CD4-positive, alpha-beta T cell treated with Interleukin-21 for 1 hour (primary cell): Measurements from ENCODE around the gene KDM3B.
"Not testable (repeated sequence)": the region's sequence is repeated elsewhere in the genome, so short reads cannot be mapped to it uniquely, and the experiment has no call there.

Experiments used
- DNase-seq: peaks from one replicate; pipeline ENCODE4 v3.0.0-alpha.2; 2020

The KDM3B gene

DNA sequence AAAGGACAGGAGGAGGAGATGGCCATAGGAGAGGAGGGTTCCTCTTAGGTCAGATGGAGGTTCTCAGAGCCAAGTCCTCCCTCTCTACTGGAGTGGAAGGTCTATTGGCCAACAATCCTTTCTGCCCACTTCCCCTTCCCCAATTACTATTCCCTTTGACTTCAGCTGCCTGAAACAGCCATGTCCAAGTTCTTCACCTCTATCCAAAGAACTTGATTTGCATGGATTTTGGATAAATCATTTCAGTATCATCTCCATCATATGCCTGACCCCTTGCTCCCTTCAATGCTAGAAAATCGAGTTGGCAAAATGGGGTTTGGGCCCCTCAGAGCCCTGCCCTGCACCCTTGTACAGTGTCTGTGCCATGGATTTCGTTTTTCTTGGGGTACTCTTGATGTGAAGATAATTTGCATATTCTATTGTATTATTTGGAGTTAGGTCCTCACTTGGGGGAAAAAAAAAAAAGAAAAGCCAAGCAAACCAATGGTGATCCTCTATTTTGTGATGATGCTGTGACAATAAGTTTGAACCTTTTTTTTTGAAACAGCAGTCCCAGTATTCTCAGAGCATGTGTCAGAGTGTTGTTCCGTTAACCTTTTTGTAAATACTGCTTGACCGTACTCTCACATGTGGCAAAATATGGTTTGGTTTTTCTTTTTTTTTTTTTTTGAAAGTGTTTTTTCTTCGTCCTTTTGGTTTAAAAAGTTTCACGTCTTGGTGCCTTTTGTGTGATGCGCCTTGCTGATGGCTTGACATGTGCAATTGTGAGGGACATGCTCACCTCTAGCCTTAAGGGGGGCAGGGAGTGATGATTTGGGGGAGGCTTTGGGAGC is 115.9 kb downstream of the KDM3B start:
- DNase-seq = peak; percentile 31

DNA sequence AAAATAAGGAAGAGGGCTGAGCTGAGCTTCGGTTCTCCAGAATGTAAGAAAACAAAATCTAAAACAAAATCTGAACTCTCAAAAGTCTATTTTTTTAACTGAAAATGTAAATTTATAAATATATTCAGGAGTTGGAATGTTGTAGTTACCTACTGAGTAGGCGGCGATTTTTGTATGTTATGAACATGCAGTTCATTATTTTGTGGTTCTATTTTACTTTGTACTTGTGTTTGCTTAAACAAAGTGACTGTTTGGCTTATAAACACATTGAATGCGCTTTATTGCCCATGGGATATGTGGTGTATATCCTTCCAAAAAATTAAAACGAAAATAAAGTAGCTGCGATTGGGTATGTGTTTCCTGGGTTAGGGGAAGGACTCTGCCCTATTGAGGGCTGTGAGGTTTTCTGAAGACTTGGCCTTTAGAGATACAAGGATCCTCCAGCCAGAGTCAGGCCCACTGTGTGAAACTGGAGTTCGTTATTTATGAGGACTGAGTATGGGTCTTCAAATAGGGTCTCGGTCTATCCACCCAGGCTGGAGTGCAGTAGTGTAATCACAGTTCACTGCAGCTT is 116.6 kb downstream of the KDM3B start:
- DNase-seq = no peak

DNA sequence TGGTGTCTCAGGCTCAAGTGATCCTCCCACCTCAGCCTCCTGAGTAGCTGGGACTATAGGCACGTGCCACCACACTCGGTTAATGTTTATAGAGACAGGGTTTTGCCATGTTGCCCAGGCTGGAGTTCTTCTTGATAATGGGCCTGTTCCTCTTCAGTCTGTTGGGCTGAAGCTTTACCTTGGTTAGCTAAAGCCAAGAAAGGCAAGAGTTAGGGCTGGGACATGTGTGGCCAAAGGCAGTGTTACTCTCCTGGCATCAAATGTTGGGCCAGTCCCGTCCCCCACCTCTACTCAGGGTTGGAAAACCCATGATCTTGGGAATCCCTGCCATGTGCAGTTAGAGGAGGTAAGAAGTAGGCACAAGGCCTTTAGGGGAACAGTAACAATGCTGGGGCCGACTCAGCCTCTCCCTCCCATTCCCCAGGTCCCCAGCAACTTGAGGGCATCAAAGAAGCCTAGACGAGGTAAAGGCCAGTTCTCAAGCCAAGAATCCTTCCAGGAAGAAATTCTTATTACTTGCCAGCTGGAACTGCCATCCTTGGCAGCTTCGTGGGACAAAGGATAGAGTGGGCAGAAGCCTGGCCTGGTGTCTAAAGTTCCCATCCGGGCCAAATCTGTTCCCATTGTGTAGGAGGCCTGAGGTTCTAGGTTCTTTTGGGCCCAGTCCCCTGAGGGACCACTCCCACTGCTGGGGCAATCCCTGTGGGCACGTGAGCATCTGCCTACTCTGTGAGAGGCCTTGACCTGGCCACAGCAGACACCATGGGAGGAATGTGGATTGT is 117.2 kb downstream of the KDM3B start:
- peak; percentile 67 for DNase-seq

DNA sequence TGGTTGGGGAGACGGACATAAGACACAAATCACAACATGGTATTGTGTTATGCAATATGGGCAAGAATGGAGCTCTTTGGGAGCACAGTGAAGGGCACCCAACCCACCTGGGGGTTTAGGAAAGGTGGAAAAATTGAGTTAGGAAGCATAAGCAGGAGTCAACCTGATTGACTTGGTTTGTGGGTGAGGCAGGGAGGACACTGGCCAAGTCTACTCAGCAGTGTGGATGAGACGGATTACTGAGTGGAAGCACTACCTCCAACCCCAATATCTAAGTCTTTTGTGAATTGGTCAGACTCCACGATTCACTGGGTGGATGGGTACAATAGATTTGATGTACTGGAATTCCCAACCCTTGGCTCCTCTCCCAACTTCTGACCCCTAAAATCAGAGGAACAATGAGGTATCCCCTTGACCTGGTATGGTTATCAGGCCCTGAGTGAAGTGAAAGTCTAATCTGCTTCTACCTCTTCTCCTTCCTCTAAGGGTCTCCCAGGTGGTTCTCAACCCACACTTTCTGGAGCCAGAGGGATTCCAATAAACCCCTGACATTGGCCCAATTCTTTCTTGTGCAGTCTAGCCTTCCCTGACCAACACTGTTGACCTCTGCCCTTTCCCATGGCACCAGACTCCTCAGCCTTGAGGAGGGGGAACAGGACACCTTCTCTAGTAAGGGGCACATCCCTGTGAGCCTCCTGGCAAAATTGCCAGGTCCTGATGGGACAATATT is 118.0 kb downstream of the KDM3B start:
- peak; percentile 38 for DNase-seq

DNA sequence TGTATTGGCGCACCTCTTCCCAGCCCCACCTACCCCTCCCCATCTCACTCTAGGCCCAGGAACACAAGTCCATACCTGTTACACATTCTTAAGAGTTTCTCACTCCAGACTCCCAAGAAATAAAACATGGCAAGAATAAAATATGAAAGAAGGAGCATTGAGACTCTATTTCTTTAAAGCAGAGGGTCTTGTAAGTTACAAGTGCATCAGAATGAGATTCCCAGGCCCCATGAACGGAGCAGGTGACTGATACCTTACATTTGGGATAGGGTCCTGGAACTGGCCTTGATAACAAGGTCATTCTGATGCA is 118.5 kb downstream of the KDM3B start:
- no peak for DNase-seq

DNA sequence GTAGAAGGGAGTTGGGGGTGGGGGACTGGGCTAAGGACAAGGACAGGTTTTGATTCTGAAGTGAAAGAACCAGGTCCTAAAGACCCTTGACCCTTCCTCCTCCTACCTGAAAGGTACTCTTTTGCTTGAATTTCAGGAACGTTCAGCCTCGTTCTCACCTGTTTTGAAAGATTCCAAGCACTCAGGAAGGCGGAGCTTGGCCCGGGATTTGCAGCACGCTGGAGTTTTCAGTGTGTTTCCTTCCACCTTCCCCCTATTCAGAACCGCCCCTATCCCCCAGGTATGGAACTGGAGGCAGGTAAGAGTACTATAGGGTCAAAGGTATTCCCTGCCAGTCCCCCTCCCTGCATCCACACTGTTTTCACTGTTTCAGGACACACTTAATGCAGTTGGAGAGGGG is 119.9 kb downstream of the KDM3B start:
- no peak for DNase-seq

DNA sequence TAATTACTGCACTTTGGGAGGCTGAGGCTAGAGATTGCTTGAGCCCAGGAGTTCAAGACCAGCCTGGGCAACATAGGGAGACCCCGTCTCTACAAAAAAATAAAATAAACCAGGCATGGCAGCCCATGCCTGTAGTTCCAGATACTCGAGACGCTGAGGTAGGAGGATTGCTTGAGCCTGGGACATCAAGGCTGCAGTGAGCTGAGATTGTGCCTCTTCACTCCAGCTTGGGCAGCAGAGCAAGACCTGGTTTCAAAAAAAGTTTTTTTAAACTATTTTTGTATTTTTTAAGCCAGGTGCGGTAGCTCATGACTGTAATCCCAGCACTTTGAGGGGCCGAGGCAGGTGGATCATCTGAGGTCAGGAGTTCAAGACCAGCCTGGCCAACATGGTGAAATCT is 120.7 kb downstream of the KDM3B start:
- not testable (repeated sequence) for DNase-seq

DNA sequence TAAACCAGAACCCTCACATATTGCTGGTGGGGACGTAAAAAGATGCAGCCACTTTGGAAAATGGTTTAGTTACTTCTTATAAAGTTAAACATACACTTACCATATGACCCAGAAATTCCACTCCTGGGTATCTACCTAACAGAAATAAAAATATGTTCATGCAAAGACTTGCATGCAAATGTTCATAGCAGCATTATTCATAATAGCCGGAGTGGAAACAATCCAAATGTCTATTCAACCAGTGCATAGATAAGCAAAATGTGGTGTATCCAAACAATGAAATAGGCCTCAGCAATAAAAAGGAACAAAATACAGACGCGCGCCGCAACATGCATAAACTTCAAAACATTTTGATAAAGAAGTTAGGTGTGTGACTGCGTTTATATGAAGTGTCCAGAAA is 124.4 kb downstream of the KDM3B start:
- no peak for DNase-seq

DNA sequence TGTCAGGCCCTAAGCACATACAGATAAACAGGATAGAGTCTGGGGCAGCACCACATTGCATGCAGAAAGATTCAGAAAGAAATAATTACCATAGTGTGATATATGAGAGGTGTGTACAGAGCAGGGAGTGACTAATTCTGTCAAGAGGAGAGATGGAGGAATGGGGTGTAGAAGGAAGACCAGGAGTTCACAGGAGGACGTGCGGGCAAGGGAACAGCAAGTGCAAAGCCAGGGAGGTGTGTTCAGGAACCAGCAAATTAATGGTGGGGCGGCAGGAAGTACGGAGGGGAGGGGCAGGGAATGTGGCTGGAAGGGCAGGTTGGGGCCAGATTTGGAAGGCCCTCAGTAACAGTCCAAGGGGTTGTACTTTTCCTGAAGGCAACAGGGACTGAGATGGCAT is 130.2 kb downstream of the KDM3B start:
- DNase-seq = no peak
